Epithelial cell of proximal tubule (primary cell): ENCODE results near the gene LAMC2. TPM values are rescaled to one million over a fixed set of nuclear protein-coding genes. Genes with fewer than 3 reads are reported as not detected.

Experiments used
- DNase-seq: peaks from one replicate; pipeline ENCODE4 v3.0.0-alpha.2; 2011; ENCODE audit warnings: low read depth
- H3K4me3 ChIP-seq: 2 replicates; pipeline ENCODE4 v1.5.1; 2011; ENCODE audit warnings: low read depth, mild to moderate bottlenecking, low read length
- total RNA-seq: library from RNA; depleted of rRNA; stranded (reverse); fragments of >200 nt; gene quantifications from 2 replicates; pipeline ENCODE4 v1.2.3, GENCODE V29; 2015
- TF ChIP-seq, protein P1 (sequence below): conservative IDR thresholded peaks from 2 replicates; pipeline ENCODE4 v1.5.1; 2012; ENCODE audit warnings: low read depth, mild to moderate bottlenecking, low read length

Gene LAMC2
- total RNA-seq, 1 donor from 2014 or later: 382 TPM

DNA sequence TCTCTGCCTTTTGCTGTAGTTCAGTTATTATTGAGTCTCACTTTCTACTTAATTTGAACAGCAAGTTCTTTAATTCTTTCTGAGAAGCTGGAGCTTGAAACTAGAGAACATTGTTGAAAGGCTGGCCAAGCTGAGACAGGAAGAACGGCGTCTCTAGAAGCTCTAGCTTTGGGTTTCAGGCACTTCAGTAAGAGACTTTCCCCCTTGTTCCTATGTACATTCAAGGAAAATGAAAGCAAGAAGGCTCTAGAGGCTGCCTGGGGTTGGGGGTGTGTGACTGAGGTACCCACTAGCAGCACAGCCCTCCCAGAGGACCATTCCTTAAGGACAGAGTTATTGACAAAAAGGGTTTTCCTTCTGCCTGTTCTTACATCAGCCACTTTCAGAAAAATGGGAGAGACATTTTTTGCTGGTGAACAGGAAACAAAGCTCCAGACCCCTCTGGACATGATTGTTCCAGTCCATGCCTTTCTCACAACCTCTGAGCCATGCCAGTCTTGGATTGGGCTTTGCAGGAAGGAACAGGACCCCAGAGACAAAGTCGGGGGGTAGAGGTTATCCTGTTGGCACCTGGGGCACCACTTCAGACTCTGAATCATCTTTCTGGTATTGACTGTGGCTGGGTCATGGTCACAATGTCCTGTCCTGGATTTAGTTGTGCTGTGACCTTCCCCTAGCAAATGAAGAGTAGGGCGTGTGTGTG is 63.1 kb downstream of the LAMC2 start:
- H3K4me3 ChIP-seq: no peak overlapping the region
- DNase-seq: no peak
- TF ChIP-seq, protein P1, sequence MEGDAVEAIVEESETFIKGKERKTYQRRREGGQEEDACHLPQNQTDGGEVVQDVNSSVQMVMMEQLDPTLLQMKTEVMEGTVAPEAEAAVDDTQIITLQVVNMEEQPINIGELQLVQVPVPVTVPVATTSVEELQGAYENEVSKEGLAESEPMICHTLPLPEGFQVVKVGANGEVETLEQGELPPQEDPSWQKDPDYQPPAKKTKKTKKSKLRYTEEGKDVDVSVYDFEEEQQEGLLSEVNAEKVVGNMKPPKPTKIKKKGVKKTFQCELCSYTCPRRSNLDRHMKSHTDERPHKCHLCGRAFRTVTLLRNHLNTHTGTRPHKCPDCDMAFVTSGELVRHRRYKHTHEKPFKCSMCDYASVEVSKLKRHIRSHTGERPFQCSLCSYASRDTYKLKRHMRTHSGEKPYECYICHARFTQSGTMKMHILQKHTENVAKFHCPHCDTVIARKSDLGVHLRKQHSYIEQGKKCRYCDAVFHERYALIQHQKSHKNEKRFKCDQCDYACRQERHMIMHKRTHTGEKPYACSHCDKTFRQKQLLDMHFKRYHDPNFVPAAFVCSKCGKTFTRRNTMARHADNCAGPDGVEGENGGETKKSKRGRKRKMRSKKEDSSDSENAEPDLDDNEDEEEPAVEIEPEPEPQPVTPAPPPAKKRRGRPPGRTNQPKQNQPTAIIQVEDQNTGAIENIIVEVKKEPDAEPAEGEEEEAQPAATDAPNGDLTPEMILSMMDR: no peak

GRCh38 chr1:183249941-183250452 is 63.9 kb downstream of the LAMC2 start:
- no peak for DNase-seq
- TF ChIP-seq, protein P1: no peak
- no peak overlapping the region for H3K4me3 ChIP-seq

GRCh38 chr1:183251101-183251958 is 65.3 kb downstream of the LAMC2 start:
- no peak overlapping the region for H3K4me3 ChIP-seq
- no peak for DNase-seq
- TF ChIP-seq, protein P1: no peak

DNA sequence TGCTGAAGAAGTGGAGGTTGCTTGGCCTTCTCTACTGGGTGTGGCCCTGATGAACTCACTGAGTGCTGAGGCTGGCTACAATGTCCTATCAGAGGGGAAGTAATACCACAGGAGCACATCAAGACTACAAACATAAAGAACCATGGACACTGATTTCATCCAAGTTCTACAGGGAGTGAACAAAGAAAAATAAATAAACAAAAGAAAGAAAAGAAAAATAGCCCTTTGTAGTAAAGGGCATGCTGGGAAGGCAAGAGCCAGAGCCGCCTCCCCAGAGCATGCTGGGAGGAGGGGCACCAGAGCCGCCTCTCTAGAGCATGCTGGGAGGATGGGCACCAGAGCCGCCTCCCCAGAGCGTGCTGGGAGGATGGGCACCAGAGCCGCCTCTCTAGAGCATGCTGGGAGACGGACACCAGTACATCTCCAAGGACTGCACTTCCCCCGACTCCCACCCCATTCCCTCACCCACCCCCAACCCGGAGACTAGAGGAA is 65.9 kb downstream of the LAMC2 start:
- TF ChIP-seq, protein P1: no peak
- DNase-seq: no peak
- H3K4me3 ChIP-seq: no peak overlapping the region

DNA sequence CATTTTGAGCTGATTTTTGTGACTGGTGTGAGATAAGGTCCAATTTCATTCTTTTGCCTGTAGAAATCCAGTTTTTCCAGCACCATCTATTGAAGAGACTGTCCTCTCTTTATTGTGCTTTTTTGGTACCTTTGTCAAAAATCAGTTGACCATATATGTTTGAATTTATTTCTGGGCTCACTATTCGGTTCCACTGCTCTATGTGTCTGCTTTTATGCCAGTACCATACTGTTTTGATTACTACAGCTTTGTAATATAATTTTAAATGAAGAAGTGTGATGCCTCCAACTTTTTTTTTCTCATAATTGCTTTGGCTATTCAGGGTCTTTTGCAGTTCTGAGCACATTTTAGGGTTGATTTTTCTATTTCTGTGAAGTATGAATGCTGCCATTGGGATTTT is 69.0 kb downstream of the LAMC2 start:
- DNase-seq: no peak
- TF ChIP-seq, protein P1: no peak
- no peak overlapping the region for H3K4me3 ChIP-seq

DNA sequence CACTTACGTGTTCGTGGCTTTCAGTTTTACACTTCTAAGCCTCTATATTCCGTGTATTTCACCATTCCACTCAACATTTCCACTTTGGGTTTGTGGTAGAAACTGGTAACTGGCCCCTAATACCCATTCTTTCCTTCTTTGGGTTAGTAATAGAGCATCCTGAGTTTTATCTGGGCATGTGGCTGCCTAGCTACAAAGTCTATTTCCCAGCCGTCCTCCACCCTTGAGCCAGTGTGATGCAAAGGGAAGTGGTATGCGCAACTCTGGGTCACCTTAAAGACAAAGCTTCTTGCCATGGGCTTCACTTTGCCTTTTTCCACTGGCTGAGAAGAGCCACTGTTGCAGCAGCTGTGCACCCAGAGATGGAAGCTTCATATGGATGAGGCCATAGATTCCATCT is 73.9 kb downstream of the LAMC2 start:
- no peak overlapping the region for H3K4me3 ChIP-seq
- DNase-seq: no peak
- TF ChIP-seq, protein P1: no peak
